Testis (tissue), 3 donors: Measurements from ENCODE around the gene WWC1. TPM values are rescaled to one million over a fixed set of nuclear protein-coding genes. Genes with fewer than 3 reads are reported as not detected.
A peak's percentile ranks its signal among the peaks of the same experiment; 100 is the strongest.

ENCODE experiments used
- DNase-seq: peaks from one replicate; pipeline ENCODE4 v3.0.0-alpha.2; 2019
- H3K27ac ChIP-seq, 2 donors: fragments of 200-600 bp; sonication (generic); one replicate each; pipeline ENCODE4 v1.5.1; 2019
- H3K27me3 ChIP-seq: fragments of 200-600 bp; sonication (generic); one replicate; pipeline ENCODE4 v1.5.1; 2019
- H3K36me3 ChIP-seq: fragments of 200-600 bp; sonication (generic); one replicate; pipeline ENCODE4 v1.5.1; 2017; ENCODE audit warnings: low read depth; ENCODE audit errors: missing control alignments
- H3K4me1 ChIP-seq: fragments of 200-600 bp; sonication (generic); one replicate; pipeline ENCODE4 v1.5.1; 2019
- H3K4me3 ChIP-seq, 2 donors: fragments of 200-600 bp; sonication (generic); one replicate each; pipeline ENCODE4 v1.5.1; 2017 to 2019
- H3K9me3 ChIP-seq: fragments of 200-600 bp; sonication (generic); one replicate; pipeline ENCODE4 v1.5.1; 2017
- POLR2A ChIP-seq: fragments of 450-650 bp; IDR thresholded peaks from one replicate; pipeline ENCODE4 v1.6.1; 2017; ENCODE audit warnings: antibody characterized with exemption, mild to moderate bottlenecking, moderate library complexity
- WGBS, 2 donors: methylation state at CpG; one replicate each; pipeline ENCODE4 v1.1.5; 2018; 5-methylcytosine and 5-hydroxymethylcytosine counted together
- intact Hi-C: fragments of 100-400 bp; cut with DNase I; formaldehyde crosslinking; loops from one replicate; pipeline ENCODE4 v1.15.1; 2023; ENCODE audit warnings: low total_unique reads
- polyA plus RNA-seq: library from polyadenylated mRNA; stranded (reverse); fragments of 350-450 nt; fragmentation: Illumina TruSeq; extraction: RNeasy Lipid Tissue Mini Kit (QIAGEN cat#74804); gene quantifications from one replicate; pipeline ENCODE4 v1.2.3, GENCODE V29; 2014; ENCODE audit warnings: low read depth, low replicate concordance; ENCODE audit not compliant: insufficient read depth
- total RNA-seq, 2 donors: library from RNA; depleted of rRNA; stranded (reverse); fragments of >200 nt; gene quantifications; one replicate each; pipeline ENCODE4 v1.2.3, GENCODE V29; 2016
- TF ChIP-seq, protein P1 (sequence below), 3 experiments: fragments of 450-650 bp in 2 of 3; fragments of 200-600 bp in 1 of 3; sonication (generic) in 1 of 3; IDR thresholded peaks; one replicate each; pipeline ENCODE4 v1.5.1; 2016 to 2019; ENCODE audit warnings: antibody characterized with exemption in 3 of 3, mild to moderate bottlenecking in 2 of 3, moderate library complexity in 1 of 3

Gene WWC1
- total and polyA plus RNA-seq, 3 donors from 2014 or later = 3.7 to 6.0 (median 5.6) TPM

DNA sequence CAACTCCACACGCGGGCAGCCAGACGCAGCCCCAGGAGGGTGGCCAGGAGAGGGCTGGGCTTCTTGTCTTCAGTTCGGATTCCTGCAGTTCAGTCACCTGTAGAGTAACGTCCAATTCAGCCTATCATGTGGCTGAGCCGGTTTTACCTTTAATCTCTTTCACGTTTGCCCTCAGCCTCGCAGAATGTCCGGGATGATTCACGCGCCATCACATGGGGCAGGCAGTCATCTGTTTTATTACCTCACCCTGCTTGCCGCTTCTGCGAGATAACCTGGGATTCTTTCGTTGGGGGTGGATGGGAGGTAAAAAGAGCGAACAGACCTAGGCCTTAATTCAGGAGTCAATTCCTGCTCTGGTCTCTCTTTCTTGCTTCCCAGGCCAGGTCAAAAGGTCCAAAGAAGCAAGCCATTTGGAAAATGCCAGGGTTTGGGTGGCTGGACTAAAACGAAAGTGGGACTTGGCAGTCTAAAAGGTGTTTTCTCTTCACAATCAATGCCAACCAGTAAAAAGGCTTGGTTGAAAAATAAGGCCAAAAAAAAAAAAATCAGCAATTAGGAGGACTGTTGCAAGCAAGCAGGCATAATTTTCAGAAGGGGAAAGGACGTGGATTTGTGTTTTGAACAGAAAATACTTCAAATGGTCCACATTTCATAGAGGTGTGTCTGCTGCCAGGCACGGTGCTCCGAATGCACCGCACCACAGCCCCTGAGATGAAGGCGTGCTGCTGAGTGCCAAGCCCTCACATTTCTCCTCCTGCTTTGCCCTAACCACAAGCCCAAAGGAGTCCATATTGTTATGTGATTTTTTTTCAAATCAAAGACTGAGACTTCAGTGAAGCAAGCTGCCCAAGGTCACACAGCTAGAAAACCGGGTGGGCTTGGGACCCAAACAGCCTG lies 2.8 kb upstream of the WWC1 start:
- intact Hi-C loops = no loop called here
- no peak overlapping the region for H3K27ac ChIP-seq
- no peak for TF ChIP-seq POLR2A
- TF ChIP-seq, protein P1, sequence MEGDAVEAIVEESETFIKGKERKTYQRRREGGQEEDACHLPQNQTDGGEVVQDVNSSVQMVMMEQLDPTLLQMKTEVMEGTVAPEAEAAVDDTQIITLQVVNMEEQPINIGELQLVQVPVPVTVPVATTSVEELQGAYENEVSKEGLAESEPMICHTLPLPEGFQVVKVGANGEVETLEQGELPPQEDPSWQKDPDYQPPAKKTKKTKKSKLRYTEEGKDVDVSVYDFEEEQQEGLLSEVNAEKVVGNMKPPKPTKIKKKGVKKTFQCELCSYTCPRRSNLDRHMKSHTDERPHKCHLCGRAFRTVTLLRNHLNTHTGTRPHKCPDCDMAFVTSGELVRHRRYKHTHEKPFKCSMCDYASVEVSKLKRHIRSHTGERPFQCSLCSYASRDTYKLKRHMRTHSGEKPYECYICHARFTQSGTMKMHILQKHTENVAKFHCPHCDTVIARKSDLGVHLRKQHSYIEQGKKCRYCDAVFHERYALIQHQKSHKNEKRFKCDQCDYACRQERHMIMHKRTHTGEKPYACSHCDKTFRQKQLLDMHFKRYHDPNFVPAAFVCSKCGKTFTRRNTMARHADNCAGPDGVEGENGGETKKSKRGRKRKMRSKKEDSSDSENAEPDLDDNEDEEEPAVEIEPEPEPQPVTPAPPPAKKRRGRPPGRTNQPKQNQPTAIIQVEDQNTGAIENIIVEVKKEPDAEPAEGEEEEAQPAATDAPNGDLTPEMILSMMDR (IDR thresholded peaks at IDR 0.05) = no peak
- H3K4me1 ChIP-seq = no peaks in the 10 kb centered on the region
- no peaks in the 10 kb centered on the region for H3K9me3 ChIP-seq
- H3K4me3 ChIP-seq = no peak overlapping the region
- H3K27me3 ChIP-seq = no peaks in the 10 kb centered on the region
- no peak for DNase-seq
- 78 to 81% methylated on average over 22 of the region's 22 CpGs for WGBS, 2 donors
- H3K36me3 ChIP-seq = no peaks in the 10 kb centered on the region

GRCh38 chr5:168290902-168291341 lies 523 bp upstream of the WWC1 start:
- Histone ChIP-seq H3K27me3 (no peaks in the 10 kb centered on the region), H3K36me3 (no peaks in the 10 kb centered on the region), H3K4me1 (no peaks in the 10 kb centered on the region), H3K4me3 (peak overlapping the region; percentile 44 to 57), H3K27ac (no peak overlapping the region), H3K9me3 (no peaks in the 10 kb centered on the region)
- DNase-seq = no peak
- TF ChIP-seq, protein P1 (IDR thresholded peaks at IDR 0.05) = no peak
- TF ChIP-seq POLR2A = no peak
- WGBS, 2 donors = 7 to 9% methylated on average over 6 of the region's 6 CpGs
- intact Hi-C loops = no loop called here

- H3K4me1 ChIP-seq = no peaks in the 10 kb centered on the region
- H3K9me3 ChIP-seq = no peaks in the 10 kb centered on the region
- no peak overlapping the region for H3K27ac ChIP-seq
- WGBS, 2 donors = 3 to 20% methylated on average over 6 to 47 of the region's 64 CpGs
- intact Hi-C loops = no loop called here
- peak; percentile 25 for DNase-seq
- TF ChIP-seq, protein P1 (IDR thresholded peaks at IDR 0.05) = no peak
- no peak for TF ChIP-seq POLR2A
- no peaks in the 10 kb centered on the region for H3K27me3 ChIP-seq
- H3K36me3 ChIP-seq = no peaks in the 10 kb centered on the region
- H3K4me3 ChIP-seq = peak overlapping the region; percentile 44 to 57
Measured at GRCh38 chr5:168291964-168292785, 730 bp downstream of the WWC1 start.

DNA sequence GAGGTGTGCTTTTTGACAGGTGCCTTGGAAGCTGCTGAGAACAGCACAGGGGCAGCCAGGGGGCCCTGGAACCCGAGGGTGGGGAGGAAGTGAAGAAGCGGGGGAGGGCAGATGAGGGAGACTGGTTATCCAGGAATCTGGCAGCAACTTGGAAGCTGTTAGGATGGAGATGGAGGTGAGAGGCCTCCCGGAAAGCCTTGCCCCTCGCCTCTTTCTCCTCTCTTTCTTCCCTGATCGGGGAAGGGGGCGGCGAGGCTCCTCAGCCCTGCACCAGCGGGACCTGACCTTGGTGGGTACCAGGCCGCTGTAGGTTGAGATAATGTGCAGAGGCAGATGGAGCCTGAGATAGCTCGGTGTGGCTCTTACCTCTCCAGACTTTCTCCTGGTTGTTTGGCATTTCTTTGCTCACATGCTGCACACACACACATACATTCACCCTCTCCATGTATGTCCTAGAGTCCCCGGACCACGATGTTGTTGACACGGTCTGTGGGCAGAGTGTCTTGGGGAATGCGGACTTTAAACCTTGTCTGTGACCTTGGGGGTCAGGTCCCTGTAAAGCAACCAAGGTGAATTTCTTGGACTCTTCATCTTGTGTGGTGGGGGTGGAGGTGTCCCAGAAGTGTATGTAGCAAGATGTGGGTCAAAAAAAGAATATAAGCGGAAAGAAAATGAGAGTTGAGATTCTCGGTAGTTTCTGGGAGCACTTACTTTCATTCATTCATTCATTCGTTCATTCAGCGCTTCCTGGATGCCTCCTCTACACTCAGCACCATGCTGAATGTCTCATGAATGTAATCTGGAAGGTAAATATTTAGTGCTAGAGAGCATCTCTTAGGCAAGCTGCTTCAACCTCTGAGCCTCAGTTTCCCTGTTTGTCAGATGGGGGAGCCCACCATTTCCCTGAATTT lies 1.6 kb downstream of the WWC1 start:
- WGBS, 2 donors = 32 to 50% methylated on average over 18 of the region's 18 CpGs
- intact Hi-C loops = no loop called here
- no peak for DNase-seq
- no peaks in the 10 kb centered on the region for H3K36me3 ChIP-seq
- H3K27me3 ChIP-seq = no peaks in the 10 kb centered on the region
- no peak overlapping the region for H3K27ac ChIP-seq
- peak overlapping the region in 1 of 2 donors; percentile 57 for H3K4me3 ChIP-seq
- no peaks in the 10 kb centered on the region for H3K9me3 ChIP-seq
- TF ChIP-seq POLR2A = no peak
- no peaks in the 10 kb centered on the region for H3K4me1 ChIP-seq
